GM12878 (cell line): ENCODE results near the gene LRBA. TPM values are rescaled to one million over a fixed set of nuclear protein-coding genes. Genes with fewer than 3 reads are reported as not detected.

Source experiments
- ATAC-seq: fragments of 200-7000 bp; cut with Tn5 transposase; 3 replicates; pipeline ENCODE4 v1.9.1; 2020; ENCODE audit warnings: mild to moderate bottlenecking, moderate library complexity
- BruUV-seq: library from RNA; stranded (reverse); fragments of 400-500 nt; replicated peaks from 2 replicates; lab custom pipeline; 2021; lab: Mats Ljungman, UMichigan
- CTCF ChIA-PET: fragments of 300-600 bp; sonication (Branson Sonifier 250); formaldehyde crosslinking; extraction: SDS; loops from one replicate; lab custom pipeline; 2021; ENCODE audit warnings: inconsistent platforms; lab: Yijun Ruan, JAX
- POLR2A ChIA-PET: fragments of 350-600 bp; formaldehyde crosslinking; extraction: SDS; loops from one replicate; lab custom pipeline; 2021; ENCODE audit warnings: inconsistent platforms; lab: Charles Lee
- RAD21 ChIA-PET: fragments of 300-600 bp; sonication (Branson Sonifier 250); formaldehyde crosslinking; loops from one replicate; lab custom pipeline; 2023; ENCODE audit warnings: antibody characterized with exemption; ENCODE audit not compliant: unreplicated experiment; lab: Charles Lee
- SMC1A ChIA-PET: fragments of 300-600 bp; sonication (Branson Sonifier 250); formaldehyde crosslinking; loops from one replicate; lab custom pipeline; 2023; ENCODE audit not compliant: unreplicated experiment, uncharacterized antibody; lab: Charles Lee
- DNase-seq: peaks from one replicate; pipeline ENCODE4 v3.0.0-alpha.2; 2011; ENCODE audit warnings: low read depth, low spot score
- FAIRE-seq: peaks from 3 replicates; lab custom pipeline; 2011; peaks lifted over from hg19 to GRCh38; lab: Jason Lieb, UNC
- H2AFZ ChIP-seq: 2 replicates; pipeline ENCODE4 v1.6.0; 2011; ENCODE audit warnings: low read depth, low read length, control low read depth; ENCODE audit not compliant: control insufficient read depth
- H3K27ac ChIP-seq: 2 replicates; pipeline ENCODE4 v1.5.1; 2011; ENCODE audit warnings: control low read depth; ENCODE audit not compliant: control insufficient read depth, insufficient read depth
- H3K27me3 ChIP-seq, 2 experiments: replicated peaks in 1 of 2; 2 replicates each; pipeline versions ENCODE4 v1.6.0 to v1.6.1; 2011; ENCODE audit warnings: low read length in 1 of 2; ENCODE audit not compliant: control insufficient read depth in 2 of 2, insufficient read depth in 2 of 2
- H3K36me3 ChIP-seq, 2 experiments: 2 replicates each; pipeline ENCODE4 v1.5.1; 2011; ENCODE audit warnings: low read length in 1 of 2; ENCODE audit not compliant: control insufficient read depth in 2 of 2, insufficient read depth in 2 of 2
- H3K4me1 ChIP-seq: 2 replicates; pipeline ENCODE4 v1.6.1; 2011; ENCODE audit warnings: mild to moderate bottlenecking, low read length, moderate library complexity, mixed read lengths; ENCODE audit not compliant: control insufficient read depth, insufficient read depth
- H3K4me2 ChIP-seq: 2 replicates; pipeline ENCODE4 v1.6.0; 2011; ENCODE audit warnings: control low read depth; ENCODE audit not compliant: control insufficient read depth, insufficient read depth
- H3K4me3 ChIP-seq: fragments of 200-600 bp; sonication (generic); 2 replicates; pipeline ENCODE4 v1.5.1; 2016
- H3K79me2 ChIP-seq: 2 replicates; pipeline ENCODE4 v1.6.0; 2011; ENCODE audit warnings: low read length; ENCODE audit not compliant: control insufficient read depth, insufficient read depth
- H3K9ac ChIP-seq: 2 replicates; pipeline ENCODE4 v1.8.0; 2011; ENCODE audit warnings: low read length, control low read depth, mixed read lengths; ENCODE audit not compliant: control insufficient read depth, insufficient read depth
- H3K9me3 ChIP-seq: replicated peaks from 3 replicates; pipeline ENCODE4 v1.5.1; 2011; ENCODE audit warnings: mild to moderate bottlenecking, low read length; ENCODE audit not compliant: control insufficient read depth, insufficient read depth
- H4K20me1 ChIP-seq: 2 replicates; pipeline ENCODE4 v1.6.0; 2011; ENCODE audit not compliant: control insufficient read depth, insufficient read depth
- ASH2L ChIP-seq: fragments of 300-600, 200-600 bp; sonication (generic); IDR thresholded peaks from 2 replicates; pipeline ENCODE4 v1.6.1; 2017; ENCODE audit warnings: low read depth, mild to moderate bottlenecking, borderline replicate concordance
- BACH1 ChIP-seq: fragments of 450-650 bp; IDR thresholded peaks from 2 replicates; pipeline ENCODE4 v1.6.1; 2017; ENCODE audit warnings: mild to moderate bottlenecking, borderline replicate concordance
- BRCA1 ChIP-seq: IDR thresholded peaks from 2 replicates; pipeline ENCODE4 v1.6.1; 2011; ENCODE audit warnings: low read depth, low read length, improper control_type of control experiment
- CBX3 ChIP-seq: fragments of 200-600 bp; sonication (generic); IDR thresholded peaks from 2 replicates; pipeline ENCODE4 v1.6.1; 2016; ENCODE audit warnings: low read depth, borderline replicate concordance
- EED ChIP-seq: sonication (generic); IDR thresholded peaks from 2 replicates; pipeline ENCODE4 v1.6.1; 2016; ENCODE audit warnings: antibody characterized with exemption, low read depth
- IKZF2 ChIP-seq, 2 experiments: fragments of 450-650 bp; IDR thresholded peaks; 2 replicates each; pipeline ENCODE4 v1.6.1; 2017; ENCODE audit warnings: mild to moderate bottlenecking in 2 of 2, moderate library complexity in 2 of 2
- KAT2A ChIP-seq: conservative IDR thresholded peaks from 2 replicates; pipeline ENCODE4 v1.6.1; 2011; ENCODE audit warnings: low read depth, low read length; ENCODE audit not compliant: control insufficient read depth
- MYC ChIP-seq: IDR thresholded peaks from 2 replicates; pipeline ENCODE4 v1.6.1; 2011; ENCODE audit warnings: mild to moderate bottlenecking, low read length, moderate library complexity, inconsistent platforms; ENCODE audit not compliant: insufficient read depth, insufficient replicate concordance, insufficient read length, severe bottlenecking
- PAX5 ChIP-seq: IDR thresholded peaks from 2 replicates; pipeline ENCODE4 v1.6.1; 2011; ENCODE audit warnings: low read depth, low read length, borderline replicate concordance
- PML ChIP-seq: IDR thresholded peaks from 2 replicates; pipeline ENCODE4 v1.6.1; 2012; ENCODE audit warnings: low read length, inconsistent platforms
- RUNX3 ChIP-seq: IDR thresholded peaks from 2 replicates; pipeline ENCODE4 v1.6.1; 2012; ENCODE audit warnings: low read length, inconsistent platforms
- SIX5 ChIP-seq: IDR thresholded peaks from 2 replicates; pipeline ENCODE4 v1.6.1; 2011; ENCODE audit warnings: mild to moderate bottlenecking, low read depth, low read length, moderate library complexity; ENCODE audit not compliant: severe bottlenecking
- SKIL ChIP-seq: fragments of 450-650 bp; IDR thresholded peaks from 2 replicates; pipeline ENCODE4 v1.6.1; 2017; ENCODE audit warnings: mild to moderate bottlenecking, low read depth, inconsistent platforms; ENCODE audit not compliant: poor library complexity, severe bottlenecking
- WGBS: methylation state at CpG from one replicate; pipeline ENCODE4 v1.1.6; 2016; ENCODE audit warnings: low lambda C conversion rate; ENCODE audit not compliant: insufficient replicate concordance, insufficient coverage; ENCODE audit errors: missing lambda C conversion rate; 5-methylcytosine and 5-hydroxymethylcytosine counted together
- in situ Hi-C: fragments of 300-500 bp; cut with MboI; formaldehyde crosslinking; loops from 9 replicates; pipeline ENCODE4 v1.14.3; 2018; ENCODE audit warnings: mixed read lengths
- intact Hi-C: fragments of 100-400 bp; cut with micrococcal nuclease; formaldehyde crosslinking; loops from one replicate; pipeline ENCODE4 v1.14.2; 2022; ENCODE audit not compliant: unreplicated experiment
- polyA plus RNA-seq, 11 experiments: library from polyadenylated mRNA; depleted of rRNA in 4 of 11; unstranded in 6 of 11; stranded (reverse) in 5 of 11; fragments of >200 nt; fragmentation: Nextera tagmentation in 4 of 11; fragmentation: Illumina TruSeq in 1 of 11; extraction: Ambion mirVana in 4 of 11; extraction: Trizol in 1 of 11; gene quantifications; 1 replicate in 1 of 11; 2 replicates in 10 of 11; pipeline versions ENCODE4 v1.2.1 to v1.2.3, GENCODE V29; 2011 to 2016; ENCODE audit warnings: inconsistent platforms in 2 of 11, missing spikeins in 2 of 11, low read depth in 1 of 11
- total RNA-seq, 4 experiments: library from RNA; depleted of rRNA in 3 of 4; stranded (reverse); fragments of >200 nt in 3 of 4; fragmentation: Illumina TruSeq in 1 of 4; extraction: Trizol in 1 of 4; gene quantifications; 2 replicates each; pipeline versions ENCODE4 v1.2.1 to v1.2.3, GENCODE V29; 2013 to 2021
- TF ChIP-seq, protein P1 (sequence below): fragments of 450-650 bp; IDR thresholded peaks from 2 replicates; pipeline ENCODE4 v1.6.1; 2017; ENCODE audit warnings: borderline replicate concordance
- TF ChIP-seq, protein P2 (sequence below): fragments of 450-650 bp; IDR thresholded peaks from 2 replicates; pipeline ENCODE4 v1.6.1; 2017; ENCODE audit warnings: mild to moderate bottlenecking, moderate library complexity

LRBA gene
- total and polyA plus RNA-seq, 10 of the 15 experiments (the other 5 are each of a cell fraction or from before 2014, with no cell fraction given) = 20.3 to 93.4 (median 55.0) TPM

DNA sequence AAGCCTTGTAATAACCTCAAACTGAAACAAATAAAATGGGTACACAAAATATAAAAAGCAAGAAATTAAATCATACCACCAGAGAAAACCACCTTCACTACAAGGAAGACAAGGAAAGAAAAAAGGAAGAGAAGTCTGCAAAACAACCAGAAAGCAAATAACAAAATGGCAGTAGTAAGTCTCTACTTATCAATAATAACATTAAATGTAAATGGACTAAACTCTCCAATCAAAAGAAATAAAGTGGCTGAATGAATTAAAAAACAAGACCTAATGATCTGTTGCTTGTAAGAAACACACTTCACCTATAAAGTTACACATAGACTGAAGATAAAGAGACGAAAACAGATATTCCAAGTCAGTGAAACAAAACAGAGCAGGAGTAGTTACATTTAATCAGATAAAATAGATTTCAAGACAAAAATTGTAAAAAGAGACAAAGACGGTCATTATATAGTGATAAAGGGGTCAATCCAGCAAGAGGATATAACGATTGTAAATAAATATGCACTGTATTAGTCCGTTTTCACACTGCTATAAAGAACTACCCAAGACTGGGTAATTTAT, 289.0 kb downstream of the LRBA start:
- intact Hi-C loops (no loop called here), in situ Hi-C loops (no loop called here)
- FAIRE-seq (no peak), DNase-seq (no peak), ATAC-seq (no peak)
- RAD21 ChIA-PET = no interaction called here
- SMC1A ChIA-PET = interaction anchor here (0.6 kb wide), 1 partner anchor 1585 kb away, joined by 3 read pairs; no protein-coding TSS in a partner anchor
- Histone ChIP-seq H3K4me2 (no peak overlapping the region), H3K4me3 (no peak overlapping the region), H2AFZ (no peak overlapping the region), H3K27ac (no peak overlapping the region), H4K20me1 (no peaks in the 10 kb centered on the region), H3K36me3 (peaks cover 0 to 3% of the 10 kb centered on the region in 2 experiments; a peak in 1 of 4 replicates), H3K4me1 (0 out of 2 replicates have a peak, but pooled peaks cover under 1% of the 10 kb centered on the region), H3K79me2 (no peaks in the 10 kb centered on the region), H3K27me3 (no peaks in the 10 kb centered on the region), H3K9ac (no peak overlapping the region), H3K9me3 (peaks cover 7% of the 10 kb centered on the region)
- 74% methylated on average over 4 of the region's 4 CpGs for WGBS
- POLR2A ChIA-PET = no interaction called here
- CTCF ChIA-PET = no interaction called here
- BruUV-seq = no TSS peak
- TF ChIP-seq EED (no peak), SIX5 (no peak), IKZF2 (IDR thresholded peaks at IDR 0.05) (no peak), RUNX3 (no peak), KAT2A (no peak), CBX3 (no peak), BACH1 (no peak), ASH2L (no peak), PAX5 (no peak), SKIL (no peak), BRCA1 (no peak), MYC (no peak), PML (no peak)
- TF ChIP-seq, protein P1, sequence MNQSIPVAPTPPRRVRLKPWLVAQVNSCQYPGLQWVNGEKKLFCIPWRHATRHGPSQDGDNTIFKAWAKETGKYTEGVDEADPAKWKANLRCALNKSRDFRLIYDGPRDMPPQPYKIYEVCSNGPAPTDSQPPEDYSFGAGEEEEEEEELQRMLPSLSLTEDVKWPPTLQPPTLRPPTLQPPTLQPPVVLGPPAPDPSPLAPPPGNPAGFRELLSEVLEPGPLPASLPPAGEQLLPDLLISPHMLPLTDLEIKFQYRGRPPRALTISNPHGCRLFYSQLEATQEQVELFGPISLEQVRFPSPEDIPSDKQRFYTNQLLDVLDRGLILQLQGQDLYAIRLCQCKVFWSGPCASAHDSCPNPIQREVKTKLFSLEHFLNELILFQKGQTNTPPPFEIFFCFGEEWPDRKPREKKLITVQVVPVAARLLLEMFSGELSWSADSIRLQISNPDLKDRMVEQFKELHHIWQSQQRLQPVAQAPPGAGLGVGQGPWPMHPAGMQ = no peak
- TF ChIP-seq, protein P2, sequence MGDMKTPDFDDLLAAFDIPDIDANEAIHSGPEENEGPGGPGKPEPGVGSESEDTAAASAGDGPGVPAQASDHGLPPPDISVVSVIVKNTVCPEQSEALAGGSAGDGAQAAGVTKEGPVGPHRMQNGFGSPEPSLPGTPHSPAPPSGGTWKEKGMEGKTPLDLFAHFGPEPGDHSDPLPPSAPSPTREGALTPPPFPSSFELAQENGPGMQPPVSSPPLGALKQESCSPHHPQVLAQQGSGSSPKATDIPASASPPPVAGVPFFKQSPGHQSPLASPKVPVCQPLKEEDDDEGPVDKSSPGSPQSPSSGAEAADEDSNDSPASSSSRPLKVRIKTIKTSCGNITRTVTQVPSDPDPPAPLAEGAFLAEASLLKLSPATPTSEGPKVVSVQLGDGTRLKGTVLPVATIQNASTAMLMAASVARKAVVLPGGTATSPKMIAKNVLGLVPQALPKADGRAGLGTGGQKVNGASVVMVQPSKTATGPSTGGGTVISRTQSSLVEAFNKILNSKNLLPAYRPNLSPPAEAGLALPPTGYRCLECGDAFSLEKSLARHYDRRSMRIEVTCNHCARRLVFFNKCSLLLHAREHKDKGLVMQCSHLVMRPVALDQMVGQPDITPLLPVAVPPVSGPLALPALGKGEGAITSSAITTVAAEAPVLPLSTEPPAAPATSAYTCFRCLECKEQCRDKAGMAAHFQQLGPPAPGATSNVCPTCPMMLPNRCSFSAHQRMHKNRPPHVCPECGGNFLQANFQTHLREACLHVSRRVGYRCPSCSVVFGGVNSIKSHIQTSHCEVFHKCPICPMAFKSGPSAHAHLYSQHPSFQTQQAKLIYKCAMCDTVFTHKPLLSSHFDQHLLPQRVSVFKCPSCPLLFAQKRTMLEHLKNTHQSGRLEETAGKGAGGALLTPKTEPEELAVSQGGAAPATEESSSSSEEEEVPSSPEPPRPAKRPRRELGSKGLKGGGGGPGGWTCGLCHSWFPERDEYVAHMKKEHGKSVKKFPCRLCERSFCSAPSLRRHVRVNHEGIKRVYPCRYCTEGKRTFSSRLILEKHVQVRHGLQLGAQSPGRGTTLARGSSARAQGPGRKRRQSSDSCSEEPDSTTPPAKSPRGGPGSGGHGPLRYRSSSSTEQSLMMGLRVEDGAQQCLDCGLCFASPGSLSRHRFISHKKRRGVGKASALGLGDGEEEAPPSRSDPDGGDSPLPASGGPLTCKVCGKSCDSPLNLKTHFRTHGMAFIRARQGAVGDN = no peak
